GM23338 (cell line): Measurements from ENCODE around the gene HNF4A.

Experiments
- CREB1 ChIP-seq: fragments of 250-450 bp; sonication (Bioruptor Pico); IDR thresholded peaks from 2 replicates; pipeline ENCODE4 v1.5.0; 2020; ENCODE audit warnings: low read depth, mild to moderate bottlenecking, moderate library complexity
- EZH2 ChIP-seq: fragments of 200-600 bp; sonication (generic); IDR thresholded peaks from one replicate; pipeline ENCODE4 v1.8.0; 2017; ENCODE audit warnings: antibody characterized with exemption, mild to moderate bottlenecking, low read depth; ENCODE audit not compliant: unreplicated experiment
- EZH2phosphoT487 ChIP-seq: fragments of 200-600 bp; sonication (generic); IDR thresholded peaks from one replicate; pipeline ENCODE4 v1.8.1; 2018; ENCODE audit warnings: antibody characterized with exemption; ENCODE audit not compliant: unreplicated experiment
- JUNB ChIP-seq: IDR thresholded peaks from one replicate; pipeline ENCODE4 v1.6.1; 2016; ENCODE audit warnings: antibody characterized with exemption; ENCODE audit not compliant: unreplicated experiment
- NANOG ChIP-seq: IDR thresholded peaks from 2 replicates; pipeline ENCODE4 v1.6.1; 2016; ENCODE audit warnings: antibody characterized with exemption, borderline replicate concordance
- POLR2AphosphoS5 ChIP-seq: IDR thresholded peaks from 2 replicates; pipeline ENCODE4 v1.6.1; 2016; ENCODE audit warnings: antibody characterized with exemption, low read depth
- STAT1 ChIP-seq: IDR thresholded peaks from one replicate; pipeline ENCODE4 v1.6.1; 2016; ENCODE audit warnings: antibody characterized with exemption; ENCODE audit not compliant: unreplicated experiment
- ZNF114 ChIP-seq: fragments of 250-450 bp; sonication (Bioruptor Pico); IDR thresholded peaks from 2 replicates; pipeline ENCODE4 v1.5.0; 2020; ENCODE audit warnings: mild to moderate bottlenecking, moderate library complexity
- ZNF331 ChIP-seq: fragments of 250-450 bp; sonication (Bioruptor Pico); IDR thresholded peaks from 2 replicates; pipeline ENCODE4 v1.5.0; 2020; ENCODE audit warnings: low read depth, mild to moderate bottlenecking, moderate library complexity
- TF ChIP-seq, protein P1 (sequence below): IDR thresholded peaks from one replicate; pipeline ENCODE4 v1.6.1; 2018; ENCODE audit warnings: antibody characterized with exemption; ENCODE audit not compliant: unreplicated experiment
- TF ChIP-seq, protein P2 (sequence below), 2 experiments: fragments of 200-600 bp in 1 of 2; sonication (generic) in 1 of 2; conservative IDR thresholded peaks; 2 replicates each; pipeline versions ENCODE4 v1.5.1 to v1.6.1; 2016 to 2017; ENCODE audit warnings: antibody characterized with exemption in 2 of 2, low read depth in 2 of 2, mild to moderate bottlenecking in 2 of 2, moderate library complexity in 1 of 2
- TF ChIP-seq, protein P3 (sequence below): IDR thresholded peaks from 2 replicates; pipeline ENCODE4 v1.6.1; 2016; ENCODE audit warnings: antibody characterized with exemption

DNA sequence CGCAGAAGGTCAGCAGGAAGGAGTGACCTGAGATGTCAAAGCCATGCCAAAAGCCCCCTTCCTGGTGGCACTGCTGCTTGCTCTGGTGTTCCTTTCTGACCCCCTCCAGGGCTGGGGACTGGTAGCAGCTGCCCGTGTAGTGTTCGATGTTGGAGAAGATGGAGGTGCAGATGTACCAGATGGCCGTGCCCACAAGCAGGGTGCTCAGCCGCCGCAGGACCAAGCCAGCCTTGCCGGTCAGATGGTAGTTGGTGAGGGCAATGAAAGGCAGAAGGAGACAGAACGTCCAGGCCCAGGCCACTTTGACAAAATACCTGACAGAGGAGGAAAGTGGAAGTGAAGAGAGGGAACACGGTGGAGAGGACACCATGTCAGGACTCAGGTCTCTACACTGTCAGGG is 48.6 kb upstream of the HNF4A start:
- TF ChIP-seq, protein P1, sequence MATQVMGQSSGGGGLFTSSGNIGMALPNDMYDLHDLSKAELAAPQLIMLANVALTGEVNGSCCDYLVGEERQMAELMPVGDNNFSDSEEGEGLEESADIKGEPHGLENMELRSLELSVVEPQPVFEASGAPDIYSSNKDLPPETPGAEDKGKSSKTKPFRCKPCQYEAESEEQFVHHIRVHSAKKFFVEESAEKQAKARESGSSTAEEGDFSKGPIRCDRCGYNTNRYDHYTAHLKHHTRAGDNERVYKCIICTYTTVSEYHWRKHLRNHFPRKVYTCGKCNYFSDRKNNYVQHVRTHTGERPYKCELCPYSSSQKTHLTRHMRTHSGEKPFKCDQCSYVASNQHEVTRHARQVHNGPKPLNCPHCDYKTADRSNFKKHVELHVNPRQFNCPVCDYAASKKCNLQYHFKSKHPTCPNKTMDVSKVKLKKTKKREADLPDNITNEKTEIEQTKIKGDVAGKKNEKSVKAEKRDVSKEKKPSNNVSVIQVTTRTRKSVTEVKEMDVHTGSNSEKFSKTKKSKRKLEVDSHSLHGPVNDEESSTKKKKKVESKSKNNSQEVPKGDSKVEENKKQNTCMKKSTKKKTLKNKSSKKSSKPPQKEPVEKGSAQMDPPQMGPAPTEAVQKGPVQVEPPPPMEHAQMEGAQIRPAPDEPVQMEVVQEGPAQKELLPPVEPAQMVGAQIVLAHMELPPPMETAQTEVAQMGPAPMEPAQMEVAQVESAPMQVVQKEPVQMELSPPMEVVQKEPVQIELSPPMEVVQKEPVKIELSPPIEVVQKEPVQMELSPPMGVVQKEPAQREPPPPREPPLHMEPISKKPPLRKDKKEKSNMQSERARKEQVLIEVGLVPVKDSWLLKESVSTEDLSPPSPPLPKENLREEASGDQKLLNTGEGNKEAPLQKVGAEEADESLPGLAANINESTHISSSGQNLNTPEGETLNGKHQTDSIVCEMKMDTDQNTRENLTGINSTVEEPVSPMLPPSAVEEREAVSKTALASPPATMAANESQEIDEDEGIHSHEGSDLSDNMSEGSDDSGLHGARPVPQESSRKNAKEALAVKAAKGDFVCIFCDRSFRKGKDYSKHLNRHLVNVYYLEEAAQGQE, result no peak
- TF ChIP-seq, protein P2, sequence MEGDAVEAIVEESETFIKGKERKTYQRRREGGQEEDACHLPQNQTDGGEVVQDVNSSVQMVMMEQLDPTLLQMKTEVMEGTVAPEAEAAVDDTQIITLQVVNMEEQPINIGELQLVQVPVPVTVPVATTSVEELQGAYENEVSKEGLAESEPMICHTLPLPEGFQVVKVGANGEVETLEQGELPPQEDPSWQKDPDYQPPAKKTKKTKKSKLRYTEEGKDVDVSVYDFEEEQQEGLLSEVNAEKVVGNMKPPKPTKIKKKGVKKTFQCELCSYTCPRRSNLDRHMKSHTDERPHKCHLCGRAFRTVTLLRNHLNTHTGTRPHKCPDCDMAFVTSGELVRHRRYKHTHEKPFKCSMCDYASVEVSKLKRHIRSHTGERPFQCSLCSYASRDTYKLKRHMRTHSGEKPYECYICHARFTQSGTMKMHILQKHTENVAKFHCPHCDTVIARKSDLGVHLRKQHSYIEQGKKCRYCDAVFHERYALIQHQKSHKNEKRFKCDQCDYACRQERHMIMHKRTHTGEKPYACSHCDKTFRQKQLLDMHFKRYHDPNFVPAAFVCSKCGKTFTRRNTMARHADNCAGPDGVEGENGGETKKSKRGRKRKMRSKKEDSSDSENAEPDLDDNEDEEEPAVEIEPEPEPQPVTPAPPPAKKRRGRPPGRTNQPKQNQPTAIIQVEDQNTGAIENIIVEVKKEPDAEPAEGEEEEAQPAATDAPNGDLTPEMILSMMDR (conservative IDR thresholded peaks at IDR 0.05; ENCODE audit: low read depth in 2 of 2), result no peak
- TF ChIP-seq POLR2AphosphoS5, result no peak
- no peak for TF ChIP-seq EZH2
- TF ChIP-seq EZH2phosphoT487, result no peak
- TF ChIP-seq ZNF114, result no peak
- no peak for TF ChIP-seq CREB1 (CRISPR knock-in tag)
- TF ChIP-seq JUNB, result no peak
- TF ChIP-seq, protein P3, sequence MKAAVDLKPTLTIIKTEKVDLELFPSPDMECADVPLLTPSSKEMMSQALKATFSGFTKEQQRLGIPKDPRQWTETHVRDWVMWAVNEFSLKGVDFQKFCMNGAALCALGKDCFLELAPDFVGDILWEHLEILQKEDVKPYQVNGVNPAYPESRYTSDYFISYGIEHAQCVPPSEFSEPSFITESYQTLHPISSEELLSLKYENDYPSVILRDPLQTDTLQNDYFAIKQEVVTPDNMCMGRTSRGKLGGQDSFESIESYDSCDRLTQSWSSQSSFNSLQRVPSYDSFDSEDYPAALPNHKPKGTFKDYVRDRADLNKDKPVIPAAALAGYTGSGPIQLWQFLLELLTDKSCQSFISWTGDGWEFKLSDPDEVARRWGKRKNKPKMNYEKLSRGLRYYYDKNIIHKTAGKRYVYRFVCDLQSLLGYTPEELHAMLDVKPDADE, result no peak
- no peak for TF ChIP-seq ZNF331 (CRISPR knock-in tag)
- TF ChIP-seq NANOG, result no peak
- TF ChIP-seq STAT1, result no peak
